K562 treated with DMSO at 1 percent for 48 hours (cell line): Measurements from ENCODE around the gene TOMM22. TPM values are rescaled to one million over a fixed set of nuclear protein-coding genes. Genes with fewer than 3 reads are reported as not detected.

ENCODE experiments used
- total RNA-seq: library from RNA; unstranded; fragments of 300-600 nt; gene quantifications from 2 replicates; pipeline ENCODE4 v1.2.3, GENCODE V29; 2022; ENCODE audit warnings: low replicate concordance; ENCODE audit errors: extremely low read depth

The TOMM22 gene
- total RNA-seq: not detected in 2 replicates

GRCh38 chr22:38681582-38682335 is at the start of gene TOMM22:
TOMM22 (plus strand) TSS chr22:38681957; CDS start chr22:38681979, 22 bp downstream.

DNA sequence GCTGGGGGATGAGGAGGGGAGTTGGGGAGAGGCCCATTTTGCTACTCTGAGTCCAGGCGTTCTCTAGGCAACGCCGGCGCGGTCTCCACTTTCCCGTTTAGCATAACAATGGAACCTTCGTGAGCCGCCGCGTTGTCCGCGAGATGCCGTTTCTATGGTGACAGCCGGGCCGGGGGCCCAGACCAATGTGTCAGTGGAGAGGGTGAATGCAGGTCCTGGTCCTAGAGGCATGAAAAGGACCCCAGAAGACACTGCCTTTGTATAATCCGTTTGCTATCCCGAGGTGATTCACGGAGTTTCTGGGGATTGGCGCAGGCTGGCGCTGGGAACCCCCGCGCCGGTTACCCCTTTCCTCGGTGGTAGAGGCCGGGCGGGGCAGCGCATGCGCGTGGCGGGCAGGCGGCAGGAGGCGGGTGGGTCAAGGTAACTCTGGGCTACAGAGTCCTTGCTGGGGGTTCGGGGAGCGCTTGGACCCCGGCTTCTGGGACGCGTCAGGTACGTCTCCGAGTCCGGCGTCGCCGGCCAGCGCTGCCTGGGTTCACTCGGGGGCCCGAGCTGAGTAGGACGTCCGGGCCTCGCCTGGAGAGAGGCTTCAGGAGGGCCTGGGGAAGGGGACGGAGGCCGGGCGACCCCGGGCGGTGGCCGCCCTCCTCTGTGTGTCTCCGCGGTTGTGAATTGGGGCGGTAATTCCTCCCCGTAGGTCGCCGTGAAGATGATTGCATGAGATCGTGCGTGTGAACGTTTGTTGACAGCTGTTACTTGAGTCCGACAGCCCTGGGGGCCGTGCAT is 25.3 kb upstream of the TOMM22 start, which contains the start of the genes CBY1 and FAM227A:
Gene CBY1, plus strand, starts transcription at position 383 of the 789 bp plus-strand sequence. CDS start 11,417 bp downstream, outside the sequence.
Gene FAM227A, minus strand, starts transcription at position 137 of the 789 bp plus-strand sequence. CDS start 6,224 bp downstream, outside the sequence.

DNA sequence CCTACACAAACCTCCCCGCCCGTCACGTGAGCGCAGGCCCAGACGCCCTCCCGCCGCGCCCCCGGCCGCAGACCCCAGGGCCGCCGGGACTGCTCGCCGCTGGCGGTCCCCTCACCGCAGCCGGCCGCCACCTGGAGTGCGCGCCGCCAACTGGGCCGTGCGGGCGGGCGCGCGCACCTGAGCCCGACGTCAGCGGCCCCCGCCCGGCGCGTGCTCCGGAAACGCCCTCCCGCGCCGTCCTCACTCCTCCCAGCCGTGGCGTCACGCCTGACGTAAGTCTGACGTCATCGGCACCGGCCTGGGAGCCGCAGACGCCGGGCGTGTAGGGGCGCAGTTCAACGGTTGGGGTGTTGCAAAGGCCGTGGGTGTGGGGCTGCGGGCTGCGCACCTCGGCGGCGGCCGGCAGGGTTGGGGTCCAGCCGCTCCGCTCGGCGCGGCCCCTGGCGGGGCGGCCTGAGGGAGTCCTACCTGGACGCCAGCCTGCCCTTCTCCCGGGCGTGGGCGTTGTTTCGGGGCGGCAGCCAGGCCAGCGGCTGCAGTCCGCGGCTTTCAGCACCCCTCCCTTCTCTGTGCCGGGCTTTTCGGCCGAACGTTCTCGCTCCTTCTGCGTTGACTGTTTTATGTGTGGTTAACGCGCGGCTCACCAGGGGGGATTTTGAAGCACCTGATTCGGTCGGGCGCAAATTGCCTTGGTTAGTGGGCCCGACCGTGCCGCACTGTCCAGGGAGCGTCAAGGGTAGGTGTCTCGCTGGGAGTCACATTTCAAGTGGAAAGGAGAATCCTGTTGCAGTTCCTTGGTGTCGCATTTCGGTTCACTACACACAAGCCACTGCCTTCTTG is 19.3 kb downstream of the TOMM22 start, which contains the start of gene JOSD1:
Gene JOSD1, minus strand, starts transcription at position 155 of the 840 bp plus-strand sequence. CDS start 956 bp downstream, outside the sequence.

DNA sequence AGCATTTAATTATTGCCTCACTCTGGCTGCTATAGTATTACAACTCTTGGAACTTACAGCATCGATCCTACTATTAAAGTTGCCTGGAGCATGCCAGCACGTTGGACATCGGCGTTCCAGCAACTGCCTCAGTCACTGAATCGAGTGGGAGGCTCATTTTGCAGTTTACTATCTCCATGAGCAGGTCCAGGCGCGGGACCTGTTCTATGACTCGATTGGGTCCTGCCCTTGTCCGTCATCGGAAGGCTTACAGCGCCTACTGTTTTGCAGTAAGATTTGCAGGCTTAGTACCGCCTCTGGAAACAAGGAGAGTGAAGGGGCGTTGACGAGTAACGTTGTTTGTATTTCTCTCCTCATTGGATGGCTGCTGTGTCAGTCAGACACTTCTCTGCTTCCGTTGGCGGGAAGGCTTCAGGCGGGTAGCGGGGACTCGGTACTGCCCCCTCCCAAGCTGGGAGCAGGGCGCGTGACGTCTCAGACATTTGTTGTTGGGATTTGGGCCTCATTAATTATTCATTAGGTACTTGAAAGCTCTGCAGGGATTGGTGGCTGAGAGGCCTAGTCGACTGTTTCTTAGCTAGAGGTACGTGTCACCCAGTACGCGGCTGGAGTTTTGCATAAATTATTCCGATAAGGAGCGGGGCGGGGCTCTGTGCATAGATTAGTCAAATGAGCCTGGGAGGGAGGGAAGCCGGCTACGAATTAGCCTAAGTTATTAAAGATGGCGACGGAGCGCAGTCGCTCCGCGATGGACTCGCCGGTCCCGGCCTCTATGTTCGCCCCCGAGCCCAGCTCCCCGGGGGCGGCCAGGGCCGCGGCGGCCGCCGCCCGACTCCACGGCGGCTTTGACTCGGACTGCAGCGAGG is 23.7 kb downstream of the TOMM22 start, which contains the start of gene GTPBP1:
Gene GTPBP1, plus strand, starts transcription at position 710 of the 866 bp plus-strand sequence. Its CDS starts 12 bp downstream, at position 722.

Other genes starting within 250 kb of the TOMM22 start
- not detected in 2 replicates for gene KCNJ4, start 226.8 kb upstream of the TOMM22 start, total RNA-seq
- gene KDELR3, start 213.9 kb upstream of the TOMM22 start, total RNA-seq: not detected in 2 replicates
- gene DDX17, start 175.6 kb upstream of the TOMM22 start, total RNA-seq: 103 TPM in 1 of 2 replicates, not detected in the other
- gene DMC1, start 111.8 kb upstream of the TOMM22 start, total RNA-seq: not detected in 2 replicates
- gene FAM227A, start 25.6 kb upstream of the TOMM22 start, total RNA-seq: not detected in 2 replicates
- gene CBY1, start 25.3 kb upstream of the TOMM22 start, total RNA-seq: not detected in 2 replicates
- gene JOSD1, start 19.0 kb downstream of the TOMM22 start, total RNA-seq: not detected in 2 replicates
- gene GTPBP1, start 24.0 kb downstream of the TOMM22 start, total RNA-seq: not detected in 2 replicates
- gene SUN2, start 74.0 kb downstream of the TOMM22 start, total RNA-seq: not detected in 2 replicates
- not detected in 2 replicates for gene DNAL4, start 112.2 kb downstream of the TOMM22 start, total RNA-seq
- gene NPTXR, start 162.1 kb downstream of the TOMM22 start, total RNA-seq: not detected in 2 replicates
- not detected in 2 replicates for gene CBX6, start 190.3 kb downstream of the TOMM22 start, total RNA-seq